Measurements from ENCODE around the gene DEFB119. TPM values are rescaled to one million over a fixed set of nuclear protein-coding genes. Genes with fewer than 3 reads are reported as not detected.
"Not testable (repeated sequence)": the region's sequence is repeated elsewhere in the genome, so short reads cannot be mapped to it uniquely, and the experiment has no call there.

Gene DEFB119
- not detected for total RNA-seq

GRCh38 chr20:31390490-31390889 lies at the start of gene DEFB119:
TSS of gene DEFB119 (minus strand) at chr20:31390590. CDS start at chr20:31390483, 107 bp downstream.
- Mint-ChIP-seq H3K27me3 (peaks cover 23% of the 10 kb centered on the region), H3K4me1 (no peaks in the 10 kb centered on the region), H3K4me3 (no peak within 1 kb of the TSS), H3K9me3 (ENCODE audit: low read depth) (no peaks in the 10 kb centered on the region), H3K36me3 (ENCODE audit: low read depth) (no peaks in the 10 kb centered on the region), H3K27ac (no peak within 1 kb of the TSS)
- no peak for ATAC-seq
- intact Hi-C loops (cut with DNase I, micrococcal nuclease) = no loop called here
- ChIA-PET POLR2A (no interaction called here), CTCF (no interaction called here)
- no peak for DNase-seq

- CTCF ChIA-PET = interaction anchor here (0.6 to 1.0 kb wide), 2 partner anchors 11 to 25 kb away, joined by 3 read pairs; partner anchors contain the start of gene DEFB121
- peaks cover 10% of the 10 kb centered on the region for H3K27me3 Mint-ChIP-seq
- no peak for DNase-seq
- POLR2A ChIA-PET = no interaction called here
- ATAC-seq = no peak
- no peaks in the 10 kb centered on the region for H3K36me3 Mint-ChIP-seq (ENCODE audit: low read depth)
- no peaks in the 10 kb centered on the region for H3K9me3 Mint-ChIP-seq (ENCODE audit: low read depth)
- H3K4me1 Mint-ChIP-seq = no peaks in the 10 kb centered on the region
- H3K4me3 Mint-ChIP-seq = no peak overlapping the region
- intact Hi-C loops (cut with DNase I, micrococcal nuclease) = no loop called here
- H3K27ac Mint-ChIP-seq = no peak overlapping the region
Measured at GRCh38 chr20:31430568-31431115, 40.3 kb upstream of the DEFB119 start.

GRCh38 chr20:31427576-31427975 lies 37.2 kb upstream of the DEFB119 start:
- CTCF ChIA-PET; H3K27ac Mint-ChIP-seq; H3K4me1 Mint-ChIP-seq; ATAC-seq; H3K36me3 Mint-ChIP-seq (ENCODE audit: low read depth); H3K4me3 Mint-ChIP-seq; H3K9me3 Mint-ChIP-seq (ENCODE audit: low read depth); intact Hi-C loops (cut with DNase I, micrococcal nuclease); H3K27me3 Mint-ChIP-seq; POLR2A ChIA-PET; DNase-seq: not testable (repeated sequence)

GRCh38 chr20:31426891-31427551 lies 36.6 kb upstream of the DEFB119 start:
- H3K9me3 Mint-ChIP-seq (ENCODE audit: low read depth); H3K27ac Mint-ChIP-seq; intact Hi-C loops (cut with DNase I, micrococcal nuclease); H3K4me1 Mint-ChIP-seq; ATAC-seq; H3K4me3 Mint-ChIP-seq; H3K36me3 Mint-ChIP-seq (ENCODE audit: low read depth); H3K27me3 Mint-ChIP-seq; CTCF ChIA-PET; POLR2A ChIA-PET; DNase-seq: not testable (repeated sequence)

GRCh38 chr20:31425797-31426196 lies 35.4 kb upstream of the DEFB119 start:
- Mint-ChIP-seq H3K27me3 (peaks cover 3% of the 10 kb centered on the region), H3K4me3 (no peak overlapping the region), H3K36me3 (ENCODE audit: low read depth) (no peaks in the 10 kb centered on the region), H3K9me3 (ENCODE audit: low read depth) (no peaks in the 10 kb centered on the region), H3K27ac (no peak overlapping the region), H3K4me1 (no peaks in the 10 kb centered on the region)
- ChIA-PET POLR2A (no interaction called here), CTCF (no interaction called here)
- no peak for DNase-seq
- no peak for ATAC-seq
- intact Hi-C loops (cut with DNase I, micrococcal nuclease) = no loop called here

- ChIA-PET POLR2A (no interaction called here), CTCF (interaction anchor here (0.7 to 0.9 kb wide), 2 partner anchors 85 to 194 kb away, joined by 3 to 4 read pairs; no protein-coding TSS in a partner anchor)
- Mint-ChIP-seq H3K4me3 (no peak overlapping the region), H3K4me1 (no peaks in the 10 kb centered on the region), H3K36me3 (ENCODE audit: low read depth) (no peaks in the 10 kb centered on the region), H3K27me3 (peaks cover 20% of the 10 kb centered on the region), H3K9me3 (ENCODE audit: low read depth) (no peaks in the 10 kb centered on the region), H3K27ac (no peak overlapping the region)
- no peak for ATAC-seq
- intact Hi-C loops (cut with DNase I, micrococcal nuclease) = no loop called here
- no peak for DNase-seq
Measured at GRCh38 chr20:31418307-31418706, 27.9 kb upstream of the DEFB119 start.

- ChIA-PET POLR2A (no interaction called here), CTCF (no interaction called here)
- DNase-seq = no peak
- Mint-ChIP-seq H3K27ac (no peak overlapping the region), H3K27me3 (peaks cover 20% of the 10 kb centered on the region), H3K9me3 (ENCODE audit: low read depth) (no peaks in the 10 kb centered on the region), H3K4me3 (no peak overlapping the region), H3K36me3 (ENCODE audit: low read depth) (no peaks in the 10 kb centered on the region), H3K4me1 (no peaks in the 10 kb centered on the region)
- intact Hi-C loops (cut with DNase I, micrococcal nuclease) = no loop called here
- no peak for ATAC-seq
Measured at GRCh38 chr20:31415653-31416052, 25.3 kb upstream of the DEFB119 start.

GRCh38 chr20:31414381-31414780 lies 24.0 kb upstream of the DEFB119 start:
- Mint-ChIP-seq H3K27ac (no peak overlapping the region), H3K27me3 (peaks cover 14% of the 10 kb centered on the region), H3K9me3 (ENCODE audit: low read depth) (no peaks in the 10 kb centered on the region), H3K4me1 (no peaks in the 10 kb centered on the region), H3K36me3 (ENCODE audit: low read depth) (no peaks in the 10 kb centered on the region), H3K4me3 (no peak overlapping the region)
- intact Hi-C loops (cut with DNase I, micrococcal nuclease) = no loop called here
- DNase-seq (no peak), ATAC-seq (no peak)
- ChIA-PET CTCF (interaction anchor here (3.2 kb wide), 1 partner anchor 89 kb away, joined by 20 read pairs; no protein-coding TSS in a partner anchor), POLR2A (no interaction called here)

- ChIA-PET CTCF (no interaction called here), POLR2A (no interaction called here)
- no peak for DNase-seq
- Mint-ChIP-seq H3K36me3 (ENCODE audit: low read depth) (no peaks in the 10 kb centered on the region), H3K27ac (no peak overlapping the region), H3K27me3 (peaks cover 16% of the 10 kb centered on the region), H3K4me1 (no peaks in the 10 kb centered on the region), H3K9me3 (ENCODE audit: low read depth) (no peaks in the 10 kb centered on the region), H3K4me3 (no peak overlapping the region)
- intact Hi-C loops (cut with DNase I, micrococcal nuclease) = no loop called here
- no peak for ATAC-seq
Measured at GRCh38 chr20:31410011-31410410, 19.6 kb upstream of the DEFB119 start.

- Mint-ChIP-seq H3K27me3 (peaks cover 7% of the 10 kb centered on the region), H3K36me3 (ENCODE audit: low read depth) (no peaks in the 10 kb centered on the region), H3K9me3 (ENCODE audit: low read depth) (no peaks in the 10 kb centered on the region), H3K27ac (no peak within 1 kb of the TSS), H3K4me1 (no peaks in the 10 kb centered on the region), H3K4me3 (no peak within 1 kb of the TSS)
- DNase-seq (no peak), ATAC-seq (no peak)
- intact Hi-C loops (cut with DNase I, micrococcal nuclease) = no loop called here
- CTCF ChIA-PET = interaction anchor here (0.7 kb wide), 1 partner anchor 25 kb away, joined by 3 read pairs; no protein-coding TSS in a partner anchor
- POLR2A ChIA-PET = no interaction called here
Measured at GRCh38 chr20:31406115-31406514, 15.7 kb upstream of the DEFB119 start, which contains the start of gene DEFB121. TSS of gene DEFB121 (minus strand) at chr20:31406215. CDS start at chr20:31406152, 63 bp downstream.

GRCh38 chr20:31403886-31404285 lies 13.5 kb upstream of the DEFB119 start:
- ATAC-seq = no peak
- intact Hi-C loops (cut with DNase I, micrococcal nuclease) = no loop called here
- ChIA-PET POLR2A (no interaction called here), CTCF (no interaction called here)
- Mint-ChIP-seq H3K36me3 (ENCODE audit: low read depth) (no peaks in the 10 kb centered on the region), H3K27ac (no peak overlapping the region), H3K27me3 (peaks cover 10% of the 10 kb centered on the region), H3K9me3 (ENCODE audit: low read depth) (no peaks in the 10 kb centered on the region), H3K4me3 (no peak overlapping the region), H3K4me1 (no peaks in the 10 kb centered on the region)
- DNase-seq = no peak

GRCh38 chr20:31394900-31395299 lies 4.5 kb upstream of the DEFB119 start:
- Mint-ChIP-seq H3K27me3 (peaks cover 14% of the 10 kb centered on the region), H3K4me1 (no peaks in the 10 kb centered on the region), H3K36me3 (ENCODE audit: low read depth) (no peaks in the 10 kb centered on the region), H3K4me3 (no peak overlapping the region), H3K9me3 (ENCODE audit: low read depth) (no peaks in the 10 kb centered on the region), H3K27ac (no peak overlapping the region)
- intact Hi-C loops (cut with DNase I, micrococcal nuclease) = no loop called here
- ChIA-PET CTCF (no interaction called here), POLR2A (no interaction called here)
- no peak for DNase-seq
- ATAC-seq = no peak

Data from activated CD4-positive, alpha-beta T cell treated with anti-CD3 and anti-CD28 coated beads for 36 hours (primary cell).